SK-N-SH (cell line): ENCODE measurements around the gene BID.

Experiments
- CTCF ChIP-seq: fragments of 200-600 bp; sonication (generic); IDR thresholded peaks from 2 replicates; pipeline ENCODE4 v1.6.1; 2017; ENCODE audit warnings: antibody characterized with exemption, mild to moderate bottlenecking, moderate library complexity
- EP300 ChIP-seq, 2 experiments: IDR thresholded peaks; 2 replicates each; pipeline versions ENCODE4 v1.4.0 to v1.6.1; 2012; ENCODE audit warnings: borderline replicate concordance in 1 of 2, low read depth in 1 of 2, low read length in 1 of 2
- GABPA ChIP-seq: IDR thresholded peaks from 2 replicates; pipeline ENCODE4 v1.4.0; 2012; ENCODE audit warnings: low read depth, mild to moderate bottlenecking
- MAX ChIP-seq: IDR thresholded peaks from 2 replicates; pipeline ENCODE4 v1.4.0; 2012; ENCODE audit warnings: low read depth
- POLR2AphosphoS5 ChIP-seq: IDR thresholded peaks from 2 replicates; pipeline ENCODE4 v1.6.1; 2012; ENCODE audit warnings: low read depth, low read length
- SMC3 ChIP-seq: IDR thresholded peaks from 2 replicates; pipeline ENCODE4 v1.6.1; 2012; ENCODE audit warnings: low read depth, low read length, improper control_type of control experiment
- TAF1 ChIP-seq: IDR thresholded peaks from 2 replicates; pipeline ENCODE4 v1.6.1; 2012; ENCODE audit warnings: low read depth, mild to moderate bottlenecking, low read length, moderate library complexity, borderline replicate concordance
- TEAD4 ChIP-seq: IDR thresholded peaks from 2 replicates; pipeline ENCODE4 v1.4.0; 2012; ENCODE audit warnings: mild to moderate bottlenecking, borderline replicate concordance; ENCODE audit not compliant: insufficient read depth

- TF ChIP-seq CTCF (no peak), EP300 (IDR thresholded peaks at IDR 0.05; ENCODE audit: borderline replicate concordance in 1 of 2, low read depth in 1 of 2, low read length in 1 of 2) (no peak), MAX (no peak), SMC3 (no peak), TAF1 (no peak), GABPA (no peak), POLR2AphosphoS5 (no peak), TEAD4 (no peak)
Measured at GRCh38 chr22:17703811-17704210, 70.5 kb downstream of the BID start.
